ENCODE results near the gene PIH1D1.

- TF ChIP-seq CTCF (IDR thresholded peaks at IDR 0.05) (no peak), ARID4B (CRISPR knock-in tag; IDR thresholded peaks at IDR 0.05; ENCODE audit: borderline replicate concordance) (no peak), E2F1 (CRISPR knock-in tag; IDR thresholded peaks at IDR 0.05) (no peak), MXD4 (CRISPR knock-in tag; IDR thresholded peaks at IDR 0.05; ENCODE audit: borderline replicate concordance) (no peak), ATF3 (CRISPR knock-in tag; conservative IDR thresholded peaks at IDR 0.05) (no peak), CREB1 (CRISPR knock-in tag; IDR thresholded peaks at IDR 0.05) (no peak), ZNF263 (CRISPR knock-in tag; IDR thresholded peaks at IDR 0.05; ENCODE audit: low read depth) (no peak), ZNF423 (CRISPR knock-in tag; IDR thresholded peaks at IDR 0.05) (no peak), MAX (CRISPR knock-in tag; IDR thresholded peaks at IDR 0.05) (no peak), TEAD1 (CRISPR knock-in tag; IDR thresholded peaks at IDR 0.05) (no peak), JUN (CRISPR knock-in tag; IDR thresholded peaks at IDR 0.05) (no peak), SP1 (CRISPR knock-in tag; conservative IDR thresholded peaks at IDR 0.05) (no peak), NR2C2 (CRISPR knock-in tag; IDR thresholded peaks at IDR 0.05) (no peak)
Observed at GRCh38 chr19:49423071-49423984, 28.3 kb downstream of the PIH1D1 start, which contains the start of gene PTH2.
